ENCODE measurements around the gene TDRD7.

The TDRD7 gene

DNA sequence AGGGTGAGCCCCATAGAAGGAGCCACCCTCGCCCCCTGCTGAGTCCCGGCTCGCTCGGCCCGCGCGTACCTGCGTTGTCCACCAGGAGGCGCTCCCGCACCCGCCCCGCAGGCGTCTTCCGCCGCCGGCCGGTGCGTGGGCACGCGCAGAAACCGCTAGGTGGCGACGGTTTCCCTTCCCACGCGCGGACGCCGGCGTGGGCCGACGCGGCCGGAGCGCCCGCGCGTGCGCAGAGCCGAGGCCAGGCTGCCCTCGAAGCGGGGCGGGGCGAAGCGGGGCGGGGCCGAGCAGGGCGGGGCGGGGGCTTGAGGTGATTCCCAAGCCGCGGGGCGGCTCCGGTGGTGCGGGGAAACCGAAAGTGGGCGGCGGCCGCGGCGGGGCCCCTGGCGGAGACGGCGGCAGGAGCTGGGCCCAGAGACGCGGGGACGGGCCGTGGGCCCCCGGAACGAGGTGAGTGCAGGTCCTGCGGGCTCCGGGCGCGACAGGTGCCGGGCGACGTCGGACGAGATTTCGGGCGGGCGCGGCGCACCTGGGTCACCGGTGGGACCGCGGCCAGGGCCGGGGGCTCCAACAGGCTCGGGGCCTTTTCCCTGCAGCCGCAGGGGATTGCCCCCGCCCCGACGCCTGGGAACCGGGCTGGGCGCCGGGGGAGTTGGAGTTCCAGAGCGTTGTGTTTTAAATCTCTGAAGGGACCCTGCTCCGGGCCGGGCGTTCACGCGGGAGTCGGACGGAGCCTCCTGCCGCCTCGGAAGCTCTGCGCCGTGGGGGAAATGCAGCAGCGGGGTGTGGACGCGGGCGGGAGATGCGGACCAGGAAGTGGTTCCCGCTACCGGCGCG lies at the start of gene TDRD7:
TDRD7 (plus strand) TSS at position 308 of the 837 bp plus-strand sequence. CDS start 16,370 bp downstream, outside the sequence.
- DNase-seq (ENCODE audit: low read depth) = peak; percentile 76

DNA sequence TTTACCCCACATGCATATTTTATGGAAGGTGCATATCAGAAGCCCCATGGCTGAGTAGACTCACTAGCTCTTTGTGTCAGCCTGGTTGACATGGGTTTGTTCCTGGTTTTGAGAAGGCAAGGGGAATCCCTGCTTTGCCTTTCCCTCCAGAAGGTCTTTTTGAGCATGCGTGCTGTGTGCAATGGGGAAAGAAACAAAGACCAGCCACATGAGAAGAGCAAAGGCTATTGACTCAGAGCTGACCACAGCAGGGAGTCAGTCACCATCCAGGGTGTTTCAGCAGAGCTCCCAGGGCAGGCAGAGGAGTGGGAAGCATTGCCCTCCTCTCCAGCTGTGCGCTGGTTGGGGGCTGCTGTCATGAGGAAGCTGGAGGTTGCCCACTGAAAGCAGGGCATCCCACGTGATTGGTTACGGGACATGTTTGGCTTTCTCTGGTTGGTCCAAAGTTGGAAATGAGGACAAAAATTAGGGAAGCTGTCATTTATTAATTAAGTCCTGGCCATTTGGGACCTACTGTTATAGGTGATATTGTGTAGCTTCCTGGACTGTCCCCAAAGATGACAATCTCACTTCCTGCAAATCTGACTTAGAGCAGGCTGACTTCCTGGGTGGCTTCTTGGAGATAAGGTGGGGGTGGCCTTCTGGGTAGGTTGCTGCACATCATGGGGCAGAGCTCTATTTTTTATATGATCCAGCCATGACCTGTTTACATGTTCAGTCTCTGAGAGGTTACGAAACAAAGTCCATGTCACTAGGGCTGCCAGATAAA lies 48.9 kb upstream of the TDRD7 start:
- DNase-seq (ENCODE audit: low read depth) = no peak

DNA sequence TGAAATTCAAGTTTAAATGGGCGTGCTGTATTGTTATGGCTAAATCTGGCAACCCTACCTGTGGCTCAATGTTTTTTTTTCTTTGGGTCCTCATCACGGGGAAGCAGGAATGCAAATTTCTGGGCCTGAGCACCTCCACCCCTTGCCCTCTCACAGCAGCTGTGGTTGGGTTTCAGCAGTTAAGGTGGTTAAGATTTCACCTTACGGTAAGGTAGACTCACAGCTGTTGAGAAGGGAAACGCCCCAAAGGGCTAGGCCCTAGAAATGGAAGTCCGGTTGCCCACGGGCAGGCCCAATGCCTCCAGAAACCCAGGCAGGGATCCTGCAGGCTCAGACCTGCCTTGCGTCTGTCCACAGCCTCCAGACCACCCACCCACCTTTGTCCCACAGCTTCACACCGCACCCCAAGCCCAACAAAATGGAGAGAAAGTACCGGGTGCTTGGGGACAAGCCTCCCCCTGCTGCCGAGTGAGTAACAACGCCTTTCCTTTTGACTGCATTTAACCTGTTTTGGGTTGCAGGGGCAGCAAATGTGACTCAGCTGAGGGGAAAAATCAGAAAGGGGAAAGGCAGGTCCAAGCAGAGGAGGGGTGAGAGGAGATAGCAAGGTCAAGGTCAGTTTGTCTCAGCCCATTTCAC lies 48.1 kb upstream of the TDRD7 start:
- DNase-seq (ENCODE audit: low read depth) = no peak

DNA sequence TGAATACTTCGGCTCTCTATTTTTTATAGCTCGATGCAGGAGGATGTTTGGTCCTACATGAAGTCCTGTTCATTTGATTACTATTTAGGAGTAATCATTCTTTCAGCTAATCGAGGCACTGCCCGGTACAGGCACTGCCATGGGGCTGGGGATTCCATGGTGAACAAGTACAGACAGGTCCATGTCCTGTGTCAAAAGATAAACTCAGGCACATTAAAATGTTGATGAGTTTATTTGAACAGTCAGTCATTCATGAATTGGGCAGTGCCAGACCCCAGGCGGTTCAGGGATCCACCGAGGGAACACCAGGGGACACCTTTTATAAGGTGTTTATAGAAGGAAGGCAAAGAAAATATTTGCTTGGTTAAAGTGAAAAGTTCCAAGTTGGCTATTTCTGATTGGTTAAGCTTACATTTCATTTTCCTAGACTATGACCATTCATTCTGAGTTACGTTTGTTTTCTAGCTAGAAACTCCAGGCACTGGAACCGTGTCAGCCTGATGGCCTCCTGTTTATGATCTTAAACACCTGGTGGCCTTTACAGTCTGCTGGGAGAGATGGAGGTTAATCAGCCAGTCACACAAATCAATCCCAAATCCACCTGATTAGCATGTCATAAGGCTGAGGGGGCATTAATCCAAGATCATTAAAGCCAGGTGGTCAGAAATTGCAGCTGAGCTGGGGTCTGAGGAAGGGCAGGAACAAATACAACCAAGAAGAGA lies 47.0 kb upstream of the TDRD7 start:
- DNase-seq (ENCODE audit: low read depth) = no peak

- DNase-seq (ENCODE audit: low read depth) = no peak
Measured at GRCh38 chr9:97365634-97366033, 46.3 kb upstream of the TDRD7 start.

- DNase-seq (ENCODE audit: low read depth) = no peak
Measured at GRCh38 chr9:97366476-97366875, 45.4 kb upstream of the TDRD7 start.

DNA sequence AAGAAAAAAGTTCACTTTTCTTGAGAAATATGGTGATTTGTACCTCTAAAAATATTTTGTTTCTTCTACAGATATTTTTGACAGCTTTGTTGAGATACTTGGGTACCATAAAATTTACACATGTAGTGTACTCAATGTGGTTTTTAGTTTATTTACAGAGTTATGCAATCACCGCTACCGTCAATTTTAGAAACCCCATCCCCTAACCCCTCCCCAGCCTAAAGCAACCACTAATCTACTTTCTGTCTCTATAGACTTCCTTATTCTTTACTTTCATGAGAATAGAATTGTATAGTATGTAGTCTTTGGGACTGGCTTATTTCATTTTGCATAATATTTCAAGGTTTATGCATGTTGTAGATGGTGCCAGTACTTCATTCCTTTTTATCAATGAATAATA lies 45.0 kb upstream of the TDRD7 start:
- DNase-seq (ENCODE audit: low read depth) = no peak

GRCh38 chr9:97367729-97368128 lies 44.2 kb upstream of the TDRD7 start:
- no peak for DNase-seq (ENCODE audit: low read depth)

GRCh38 chr9:97368964-97369363 lies 42.9 kb upstream of the TDRD7 start:
- DNase-seq (ENCODE audit: low read depth) = no peak

DNA sequence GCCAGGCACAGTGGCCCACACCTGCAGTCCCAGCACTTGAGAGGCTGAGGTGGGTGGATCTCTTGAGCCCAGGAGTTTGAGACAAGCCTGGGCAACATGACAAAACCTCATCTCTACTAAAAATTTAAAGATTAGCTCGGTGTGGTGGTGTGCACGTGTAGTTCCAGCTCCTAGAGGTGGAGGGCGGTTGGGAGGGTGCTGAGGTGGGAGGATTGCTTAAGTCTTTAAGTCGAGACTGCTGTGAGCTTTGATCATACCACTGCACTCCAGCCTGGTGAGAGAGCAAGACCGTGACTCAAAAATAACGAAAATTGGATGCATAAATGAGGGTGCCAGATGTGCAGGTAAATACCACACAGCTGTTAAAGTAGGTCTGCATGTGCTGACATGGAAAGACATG lies 39.3 kb upstream of the TDRD7 start:
- DNase-seq (ENCODE audit: low read depth) = no peak

GRCh38 chr9:97373331-97373730 lies 38.6 kb upstream of the TDRD7 start:
- no peak for DNase-seq (ENCODE audit: low read depth)

DNA sequence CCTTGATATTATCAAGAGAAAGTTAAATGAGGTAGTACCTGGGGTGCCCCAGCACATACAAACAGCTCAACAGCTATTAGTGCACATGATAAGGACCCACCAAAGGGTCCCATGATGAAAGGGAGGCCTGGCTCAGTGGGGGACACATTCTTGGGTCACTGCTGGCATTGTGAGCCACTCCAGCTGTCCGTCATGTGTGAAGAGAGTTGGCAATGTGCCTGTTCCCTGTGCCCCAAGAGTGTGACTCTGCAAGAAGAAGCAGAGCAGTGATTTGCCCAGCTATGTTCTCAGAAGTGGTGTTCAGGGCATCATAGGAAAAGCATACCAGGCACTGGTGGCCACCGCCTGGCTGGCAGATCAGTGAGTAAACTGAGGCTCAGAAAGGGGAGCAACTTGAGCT lies 37.1 kb upstream of the TDRD7 start:
- no peak for DNase-seq (ENCODE audit: low read depth)

DNA sequence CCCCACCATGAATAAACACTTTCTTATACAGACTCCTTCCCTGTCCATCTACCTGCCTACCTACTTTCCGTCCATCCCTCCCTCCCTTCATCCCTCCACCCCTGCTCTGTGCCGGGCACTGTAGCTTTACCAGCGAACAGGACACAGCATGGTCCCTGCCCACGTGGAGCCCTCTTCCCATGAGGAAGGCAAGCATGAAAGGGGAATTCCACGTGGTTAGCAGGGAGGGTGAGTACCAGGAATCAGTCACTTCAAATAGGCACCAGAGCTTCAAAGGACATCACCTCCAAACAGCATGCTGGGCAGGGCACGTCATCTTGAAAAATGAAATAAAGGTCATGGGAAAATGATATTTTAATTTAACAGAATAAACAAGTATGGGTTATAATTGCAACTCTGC lies 35.0 kb upstream of the TDRD7 start:
- no peak for DNase-seq (ENCODE audit: low read depth)

DNA sequence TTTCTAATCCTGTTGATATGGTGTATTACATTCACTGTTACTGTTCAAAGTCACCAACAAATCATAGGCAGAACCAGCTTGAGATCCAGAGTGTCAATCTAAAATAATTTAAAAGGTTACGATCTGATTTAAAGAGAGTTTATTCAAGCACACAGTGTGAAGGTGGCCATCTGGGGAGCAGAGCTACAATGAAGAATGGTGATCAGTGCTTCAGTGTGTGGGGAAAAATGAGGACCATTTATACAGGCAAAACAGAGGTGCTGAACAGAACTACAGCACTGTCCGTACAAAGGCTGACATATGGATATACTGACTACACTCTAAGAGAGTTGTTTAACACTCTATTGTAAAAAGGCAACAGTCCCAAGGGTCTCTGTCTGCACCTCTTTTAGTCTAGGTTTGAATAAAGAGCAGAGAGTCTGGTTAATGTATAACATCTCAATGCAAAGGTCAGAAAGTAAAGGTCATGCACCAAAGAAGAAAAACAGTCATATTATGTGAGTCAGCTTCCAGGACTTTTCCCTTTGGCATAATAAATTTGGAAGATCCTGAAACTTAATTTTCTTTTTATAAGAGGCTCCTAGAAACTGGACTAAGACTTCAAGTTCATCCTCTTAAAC lies 29.7 kb upstream of the TDRD7 start:
- no peak for DNase-seq (ENCODE audit: low read depth)

- DNase-seq (ENCODE audit: low read depth) = no peak
Measured at GRCh38 chr9:97384406-97385262, 27.3 kb upstream of the TDRD7 start.

DNA sequence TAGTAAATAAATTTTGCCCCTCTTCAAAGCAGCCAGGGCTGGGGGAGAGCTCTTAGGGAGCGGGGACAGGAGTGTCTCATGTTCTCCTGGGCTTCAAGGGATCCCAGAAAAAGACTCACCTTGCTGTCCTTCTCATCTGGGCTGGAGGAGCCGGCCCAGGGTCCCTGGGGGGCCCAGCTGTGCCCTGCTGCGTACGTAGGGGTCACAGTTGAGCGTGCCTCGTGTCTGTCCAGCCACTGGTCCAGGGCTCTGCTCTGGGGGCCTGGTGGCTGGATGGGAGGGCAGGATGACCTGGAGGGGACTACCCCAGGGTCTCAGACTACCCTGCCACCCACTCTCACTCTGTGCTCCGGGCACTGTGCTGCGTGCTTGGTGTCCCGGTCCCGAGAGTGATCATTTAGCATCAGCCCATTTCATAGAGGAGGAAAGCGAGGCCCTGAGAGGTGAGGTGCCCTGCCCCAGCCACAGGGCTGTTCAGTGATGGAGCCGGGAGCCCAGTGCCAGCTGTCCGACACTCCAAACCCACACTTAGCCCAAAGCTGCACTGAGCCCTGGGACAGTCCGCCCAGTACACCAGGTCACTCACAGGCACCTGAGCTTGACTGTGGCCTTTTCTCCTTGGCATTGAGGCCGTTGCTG lies 26.2 kb upstream of the TDRD7 start:
- DNase-seq (ENCODE audit: low read depth) = no peak

GRCh38 chr9:97386265-97386633 lies 25.6 kb upstream of the TDRD7 start:
- no peak for DNase-seq (ENCODE audit: low read depth)

- DNase-seq (ENCODE audit: low read depth) = peak; percentile 53
Measured at GRCh38 chr9:97386733-97387503, 25.0 kb upstream of the TDRD7 start.

GRCh38 chr9:97387504-97387886 lies 24.4 kb upstream of the TDRD7 start:
- DNase-seq (ENCODE audit: low read depth) = no peak
